HepG2 (cell line): ENCODE measurements around the gene NAALADL1. TPM values are rescaled to one million over a fixed set of nuclear protein-coding genes. Genes with fewer than 3 reads are reported as not detected.

Experiments used
- ARID2 ChIP-seq: sonication (generic); formaldehyde crosslinking; IDR thresholded peaks from 2 replicates; pipeline ENCODE4 v1.8.1; 2022; ENCODE audit warnings: mild to moderate bottlenecking, missing genetic modification reagents, borderline replicate concordance
- CREM ChIP-seq, 2 experiments: sonication (generic) in 1 of 2; formaldehyde crosslinking in 1 of 2; IDR thresholded peaks; 2 replicates each; pipeline versions ENCODE4 v1.4.0 to v1.6.1; 2016 to 2020; ENCODE audit warnings: antibody characterized with exemption in 1 of 2, mild to moderate bottlenecking in 1 of 2, missing genetic modification reagents in 1 of 2
- DPF2 ChIP-seq: sonication (generic); formaldehyde crosslinking; IDR thresholded peaks from 2 replicates; pipeline ENCODE4 v1.4.0; 2020; ENCODE audit warnings: mild to moderate bottlenecking, low read depth, missing genetic modification reagents, borderline replicate concordance
- ELF4 ChIP-seq: sonication (generic); formaldehyde crosslinking; IDR thresholded peaks from 2 replicates; pipeline ENCODE4 v1.5.0; 2020; ENCODE audit warnings: missing genetic modification reagents, mild to moderate bottlenecking, moderate library complexity, borderline replicate concordance
- ELK4 ChIP-seq: sonication (generic); formaldehyde crosslinking; IDR thresholded peaks from 2 replicates; pipeline ENCODE4 v1.9.0; 2021; ENCODE audit warnings: missing genetic modification reagents, borderline replicate concordance
- TFE3 ChIP-seq: IDR thresholded peaks from 2 replicates; pipeline ENCODE4 v1.6.1; 2016
- ZHX1 ChIP-seq: sonication (generic); formaldehyde crosslinking; IDR thresholded peaks from 2 replicates; pipeline ENCODE4 v1.8.1; 2022; ENCODE audit warnings: low read depth, mild to moderate bottlenecking, missing genetic modification reagents
- ZNF136 ChIP-seq: sonication (generic); formaldehyde crosslinking; IDR thresholded peaks from 2 replicates; pipeline ENCODE4 v1.8.1; 2022; ENCODE audit warnings: low read depth, mild to moderate bottlenecking, moderate library complexity, missing genetic modification reagents
- ZNF354B ChIP-seq: sonication (generic); formaldehyde crosslinking; IDR thresholded peaks from 2 replicates; pipeline ENCODE4 v1.8.0; 2022; ENCODE audit warnings: mild to moderate bottlenecking, missing genetic modification reagents
- polyA plus RNA-seq, 8 experiments: library from polyadenylated mRNA; depleted of rRNA in 3 of 8; stranded (reverse) in 7 of 8; unstranded in 1 of 8; fragments of >200 nt; fragmentation: Illumina TruSeq in 4 of 8; extraction: Trizol in 4 of 8; gene quantifications; 2 replicates each; pipeline versions ENCODE4 v1.2.1 to v1.2.3, GENCODE V29; 2011 to 2016; ENCODE audit warnings: low read depth in 4 of 8, missing spikeins in 1 of 8, mixed read lengths in 1 of 8; ENCODE audit not compliant: insufficient read depth in 1 of 8
- total RNA-seq, 5 experiments: library from RNA; depleted of rRNA; stranded (reverse); fragments of >200 nt; fragmentation: Illumina TruSeq; extraction: Trizol; gene quantifications; 2 replicates each; pipeline ENCODE4 v1.2.3, GENCODE V29; 2016; ENCODE audit warnings: low read depth in 1 of 5
- TF ChIP-seq, protein P1 (sequence below): sonication (generic); formaldehyde crosslinking; IDR thresholded peaks from 2 replicates; pipeline ENCODE4 v1.8.1; 2023; ENCODE audit warnings: missing genetic modification reagents, mild to moderate bottlenecking, borderline replicate concordance
- TF ChIP-seq, protein P2 (sequence below): sonication (generic); formaldehyde crosslinking; conservative IDR thresholded peaks from 2 replicates; pipeline ENCODE4 v1.4.0; 2020; ENCODE audit warnings: missing genetic modification reagents
- TF ChIP-seq, protein P3 (sequence below): sonication (generic); formaldehyde crosslinking; IDR thresholded peaks from 2 replicates; pipeline ENCODE4 v1.4.0; 2020; ENCODE audit warnings: missing genetic modification reagents
- TF ChIP-seq, protein P4 (sequence below): sonication (generic); formaldehyde crosslinking; IDR thresholded peaks from 2 replicates; pipeline ENCODE4 v1.4.0; 2020; ENCODE audit warnings: mild to moderate bottlenecking, missing genetic modification reagents

Gene NAALADL1
- total and polyA plus RNA-seq, 2 of the 13 experiments (the other 11 are each of a cell fraction or from before 2014, with no cell fraction given) = 9.3 to 33.9 TPM

DNA sequence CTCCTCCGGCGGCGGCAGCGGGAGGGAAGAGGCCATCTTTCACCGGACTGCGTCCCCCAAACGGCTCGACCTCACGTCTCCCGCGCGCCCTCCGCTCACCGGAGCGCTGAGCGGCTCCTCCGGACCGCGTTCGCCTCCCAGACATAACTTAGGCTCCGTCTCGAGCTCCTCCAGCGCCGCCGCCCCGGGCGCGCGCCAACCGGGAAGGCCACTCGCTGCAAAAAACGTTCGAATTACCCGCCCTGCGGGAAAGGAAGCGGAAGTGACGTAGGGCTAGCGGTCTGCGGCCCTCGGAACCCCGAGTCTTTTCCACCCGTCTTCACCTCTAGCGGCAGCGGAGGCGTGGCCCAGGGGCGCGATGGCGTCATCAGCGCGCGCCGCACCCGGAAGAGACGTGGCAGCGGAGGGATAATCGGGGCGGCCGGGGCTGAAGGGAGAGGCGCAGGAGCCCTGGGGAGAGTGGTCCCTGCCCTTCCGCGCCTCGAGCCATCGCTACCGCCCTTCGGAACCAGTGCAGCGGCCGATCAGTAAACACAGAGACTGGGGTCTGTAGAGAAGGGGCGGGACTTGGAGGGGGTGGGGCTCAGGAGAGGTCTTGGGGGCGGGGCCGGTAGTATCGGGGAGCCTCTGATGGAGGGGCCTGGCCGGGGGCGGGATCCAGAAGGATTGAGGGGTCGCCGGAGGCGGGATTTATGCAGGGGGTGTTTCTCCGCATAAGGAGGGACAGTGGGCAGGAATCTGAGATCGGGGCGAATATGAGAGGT, 25.7 kb upstream of the NAALADL1 start, which contains the start of the genes CDCA5 and ZFPL1 (continued):
- TF ChIP-seq TFE3 (CRISPR knock-in tag) (peak; percentile 25; the same call in 1 of the 2 replicates), ZNF136 (CRISPR knock-in tag) (no peak), ELF4 (CRISPR knock-in tag) (peak; percentile 95), ARID2 (peak; percentile 96), ZNF354B (no peak), CREM (IDR thresholded peaks at IDR 0.05) (peak; percentile 98), CREM (CRISPR knock-in tag; IDR thresholded peaks at IDR 0.05) (peak; percentile 90), ZHX1 (CRISPR knock-in tag) (peak; percentile 90), ELK4 (CRISPR knock-in tag) (no peak), DPF2 (CRISPR knock-in tag) (no peak)
- TF ChIP-seq, protein P1, sequence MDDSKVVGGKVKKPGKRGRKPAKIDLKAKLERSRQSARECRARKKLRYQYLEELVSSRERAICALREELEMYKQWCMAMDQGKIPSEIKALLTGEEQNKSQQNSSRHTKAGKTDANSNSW (CRISPR knock-in tag) = no peak; the same call in 1 of the 2 replicates
- TF ChIP-seq, protein P2, sequence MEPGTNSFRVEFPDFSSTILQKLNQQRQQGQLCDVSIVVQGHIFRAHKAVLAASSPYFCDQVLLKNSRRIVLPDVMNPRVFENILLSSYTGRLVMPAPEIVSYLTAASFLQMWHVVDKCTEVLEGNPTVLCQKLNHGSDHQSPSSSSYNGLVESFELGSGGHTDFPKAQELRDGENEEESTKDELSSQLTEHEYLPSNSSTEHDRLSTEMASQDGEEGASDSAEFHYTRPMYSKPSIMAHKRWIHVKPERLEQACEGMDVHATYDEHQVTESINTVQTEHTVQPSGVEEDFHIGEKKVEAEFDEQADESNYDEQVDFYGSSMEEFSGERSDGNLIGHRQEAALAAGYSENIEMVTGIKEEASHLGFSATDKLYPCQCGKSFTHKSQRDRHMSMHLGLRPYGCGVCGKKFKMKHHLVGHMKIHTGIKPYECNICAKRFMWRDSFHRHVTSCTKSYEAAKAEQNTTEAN = no peak
- TF ChIP-seq, protein P3, sequence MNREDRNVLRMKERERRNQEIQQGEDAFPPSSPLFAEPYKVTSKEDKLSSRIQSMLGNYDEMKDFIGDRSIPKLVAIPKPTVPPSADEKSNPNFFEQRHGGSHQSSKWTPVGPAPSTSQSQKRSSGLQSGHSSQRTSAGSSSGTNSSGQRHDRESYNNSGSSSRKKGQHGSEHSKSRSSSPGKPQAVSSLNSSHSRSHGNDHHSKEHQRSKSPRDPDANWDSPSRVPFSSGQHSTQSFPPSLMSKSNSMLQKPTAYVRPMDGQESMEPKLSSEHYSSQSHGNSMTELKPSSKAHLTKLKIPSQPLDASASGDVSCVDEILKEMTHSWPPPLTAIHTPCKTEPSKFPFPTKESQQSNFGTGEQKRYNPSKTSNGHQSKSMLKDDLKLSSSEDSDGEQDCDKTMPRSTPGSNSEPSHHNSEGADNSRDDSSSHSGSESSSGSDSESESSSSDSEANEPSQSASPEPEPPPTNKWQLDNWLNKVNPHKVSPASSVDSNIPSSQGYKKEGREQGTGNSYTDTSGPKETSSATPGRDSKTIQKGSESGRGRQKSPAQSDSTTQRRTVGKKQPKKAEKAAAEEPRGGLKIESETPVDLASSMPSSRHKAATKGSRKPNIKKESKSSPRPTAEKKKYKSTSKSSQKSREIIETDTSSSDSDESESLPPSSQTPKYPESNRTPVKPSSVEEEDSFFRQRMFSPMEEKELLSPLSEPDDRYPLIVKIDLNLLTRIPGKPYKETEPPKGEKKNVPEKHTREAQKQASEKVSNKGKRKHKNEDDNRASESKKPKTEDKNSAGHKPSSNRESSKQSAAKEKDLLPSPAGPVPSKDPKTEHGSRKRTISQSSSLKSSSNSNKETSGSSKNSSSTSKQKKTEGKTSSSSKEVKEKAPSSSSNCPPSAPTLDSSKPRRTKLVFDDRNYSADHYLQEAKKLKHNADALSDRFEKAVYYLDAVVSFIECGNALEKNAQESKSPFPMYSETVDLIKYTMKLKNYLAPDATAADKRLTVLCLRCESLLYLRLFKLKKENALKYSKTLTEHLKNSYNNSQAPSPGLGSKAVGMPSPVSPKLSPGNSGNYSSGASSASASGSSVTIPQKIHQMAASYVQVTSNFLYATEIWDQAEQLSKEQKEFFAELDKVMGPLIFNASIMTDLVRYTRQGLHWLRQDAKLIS (CRISPR knock-in tag) = no peak
- TF ChIP-seq, protein P4, sequence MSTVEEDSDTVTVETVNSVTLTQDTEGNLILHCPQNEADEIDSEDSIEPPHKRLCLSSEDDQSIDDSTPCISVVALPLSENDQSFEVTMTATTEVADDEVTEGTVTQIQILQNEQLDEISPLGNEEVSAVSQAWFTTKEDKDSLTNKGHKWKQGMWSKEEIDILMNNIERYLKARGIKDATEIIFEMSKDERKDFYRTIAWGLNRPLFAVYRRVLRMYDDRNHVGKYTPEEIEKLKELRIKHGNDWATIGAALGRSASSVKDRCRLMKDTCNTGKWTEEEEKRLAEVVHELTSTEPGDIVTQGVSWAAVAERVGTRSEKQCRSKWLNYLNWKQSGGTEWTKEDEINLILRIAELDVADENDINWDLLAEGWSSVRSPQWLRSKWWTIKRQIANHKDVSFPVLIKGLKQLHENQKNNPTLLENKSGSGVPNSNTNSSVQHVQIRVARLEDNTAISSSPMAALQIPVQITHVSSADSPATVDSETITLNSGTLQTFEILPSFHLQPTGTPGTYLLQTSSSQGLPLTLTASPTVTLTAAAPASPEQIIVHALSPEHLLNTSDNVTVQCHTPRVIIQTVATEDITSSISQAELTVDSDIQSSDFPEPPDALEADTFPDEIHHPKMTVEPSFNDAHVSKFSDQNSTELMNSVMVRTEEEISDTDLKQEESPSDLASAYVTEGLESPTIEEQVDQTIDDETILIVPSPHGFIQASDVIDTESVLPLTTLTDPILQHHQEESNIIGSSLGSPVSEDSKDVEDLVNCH (CRISPR knock-in tag) = no peak
